Liver (tissue), 9 donors: Measurements from ENCODE around the gene UCKL1. TPM values are rescaled to one million over a fixed set of nuclear protein-coding genes. Genes with fewer than 3 reads are reported as not detected.

Experiments used
- DNase-seq: peaks from one replicate; pipeline ENCODE4 v3.0.0-alpha.2; 2017; ENCODE audit warnings: low spot score
- H3K27ac ChIP-seq, 2 donors: one replicate each; pipeline ENCODE4 v1.7.0; 2013; ENCODE audit warnings: inconsistent platforms in 2 of 2, low read length in 2 of 2, control low read depth in 1 of 2, low read depth in 1 of 2, mild to moderate bottlenecking in 1 of 2
- H3K27me3 ChIP-seq, 4 donors: one replicate each; pipeline versions ENCODE4 v1.6.1 to v1.7.0; 2013; ENCODE audit warnings: low read length in 3 of 4, inconsistent platforms in 1 of 4, mild to moderate bottlenecking in 1 of 4, moderate library complexity in 1 of 4; ENCODE audit not compliant: control insufficient read depth in 4 of 4, insufficient read depth in 4 of 4
- H3K36me3 ChIP-seq, 4 donors: one replicate each; pipeline versions ENCODE4 v1.6.1 to v1.7.0; 2013; ENCODE audit warnings: low read length in 3 of 4, mild to moderate bottlenecking in 3 of 4, low read depth in 1 of 4, moderate library complexity in 1 of 4; ENCODE audit not compliant: control insufficient read depth in 4 of 4, insufficient read depth in 3 of 4
- H3K4me1 ChIP-seq, 4 donors: one replicate each; pipeline versions ENCODE4 v1.6.1 to v1.7.0; 2013; ENCODE audit warnings: low read length in 3 of 4, mild to moderate bottlenecking in 3 of 4, moderate library complexity in 1 of 4; ENCODE audit not compliant: control insufficient read depth in 4 of 4, insufficient read depth in 4 of 4
- H3K4me3 ChIP-seq, 3 donors: one replicate each; pipeline versions ENCODE4 v1.6.1 to v1.7.0; 2013; ENCODE audit warnings: low read length in 3 of 3, control low read depth in 1 of 3, low read depth in 1 of 3, mild to moderate bottlenecking in 1 of 3
- H3K9ac ChIP-seq, 2 donors: one replicate each; pipeline ENCODE4 v1.7.0; 2013; ENCODE audit warnings: low read length in 2 of 2, mild to moderate bottlenecking in 2 of 2, moderate library complexity in 2 of 2, control low read depth in 1 of 2, low read depth in 1 of 2
- H3K9me3 ChIP-seq, 4 donors: one replicate each; pipeline versions ENCODE4 v1.6.1 to v1.7.0; 2013; ENCODE audit warnings: low read length in 3 of 4; ENCODE audit not compliant: control insufficient read depth in 4 of 4
- ATF3 ChIP-seq: IDR thresholded peaks from 2 replicates; pipeline ENCODE4 v1.6.1; 2016; ENCODE audit warnings: antibody characterized with exemption
- CTCF ChIP-seq: fragments of 150-350 bp; IDR thresholded peaks from 2 replicates; pipeline ENCODE4 v1.5.1; 2017; ENCODE audit warnings: improper control_type of control experiment, low read depth, low read length; ENCODE audit not compliant: missing input control
- FOXA1 ChIP-seq: IDR thresholded peaks from 2 replicates; pipeline ENCODE4 v1.6.1; 2016; ENCODE audit warnings: antibody characterized with exemption
- FOXA2 ChIP-seq: IDR thresholded peaks from 2 replicates; pipeline ENCODE4 v1.6.1; 2016; ENCODE audit warnings: antibody characterized with exemption
- GABPA ChIP-seq, 2 donors: IDR thresholded peaks in 1 of 2; conservative IDR thresholded peaks in 1 of 2; 2 replicates each; pipeline ENCODE4 v1.6.1; 2016; ENCODE audit warnings: antibody characterized with exemption in 2 of 2, mild to moderate bottlenecking in 1 of 2, moderate library complexity in 1 of 2
- HNF4G ChIP-seq: IDR thresholded peaks from 2 replicates; pipeline ENCODE4 v1.6.1; 2016; ENCODE audit warnings: antibody characterized with exemption
- NR2F2 ChIP-seq: IDR thresholded peaks from 2 replicates; pipeline ENCODE4 v1.6.1; 2016; ENCODE audit warnings: antibody characterized with exemption
- RAD21 ChIP-seq, 2 donors: IDR thresholded peaks; 2 replicates each; pipeline ENCODE4 v1.6.1; 2016; ENCODE audit warnings: antibody characterized with exemption in 2 of 2, mild to moderate bottlenecking in 2 of 2
- REST ChIP-seq: IDR thresholded peaks from 2 replicates; pipeline ENCODE4 v1.6.1; 2016; ENCODE audit warnings: antibody characterized with exemption, mild to moderate bottlenecking
- RXRA ChIP-seq, 2 donors: IDR thresholded peaks; 2 replicates each; pipeline ENCODE4 v1.6.1; 2017 to 2018; ENCODE audit warnings: antibody characterized with exemption in 2 of 2, mild to moderate bottlenecking in 1 of 2
- SP1 ChIP-seq: IDR thresholded peaks from 2 replicates; pipeline ENCODE4 v1.6.1; 2018; ENCODE audit warnings: antibody characterized with exemption, mild to moderate bottlenecking
- TAF1 ChIP-seq: conservative IDR thresholded peaks from 2 replicates; pipeline ENCODE4 v1.6.1; 2016; ENCODE audit warnings: antibody characterized with exemption, mild to moderate bottlenecking
- YY1 ChIP-seq: IDR thresholded peaks from 2 replicates; pipeline ENCODE4 v1.6.1; 2016; ENCODE audit warnings: antibody characterized with exemption, mild to moderate bottlenecking
- ZBTB33 ChIP-seq: IDR thresholded peaks from 2 replicates; pipeline ENCODE4 v1.6.1; 2016; ENCODE audit warnings: antibody characterized with exemption
- WGBS: extraction: QIAGEN DNeasy Blood & Tissue Kit; methylation state at CpG from one replicate; pipeline ENCODE4 v1.1.7; 2013; 5-methylcytosine and 5-hydroxymethylcytosine counted together
- polyA plus RNA-seq, 2 donors: library from polyadenylated mRNA; stranded (reverse) in 1 of 2; unstranded in 1 of 2; fragments of 200-250 nt in 1 of 2; fragments of >200 nt in 1 of 2; fragmentation: Nextera tagmentation in 1 of 2; extraction: Ambion mirVana in 1 of 2; gene quantifications; one replicate each; pipeline versions ENCODE4 v1.2.1 to v1.2.3, GENCODE V29; 2013 to 2015
- total RNA-seq, 2 donors: library from RNA; depleted of rRNA; stranded (reverse); fragments of >200 nt; gene quantifications; one replicate each; pipeline ENCODE4 v1.2.3, GENCODE V29; 2014
- donor health status: healthy.
- donor health status: healthy.
- donor health status: healthy.
- donor health status: healthy.
- donor health status: healthy.

The UCKL1 gene
- total and polyA plus RNA-seq, 4 donors, result 16.4 to 20.4 (median 18.3) TPM

- peaks cover 19 to 53% (median 24%) of the 10 kb centered on the region in 4 donors for H3K36me3 ChIP-seq
- H3K4me3 ChIP-seq, result no peak overlapping the region
- DNase-seq, result no peak
- no peak overlapping the region for H3K9ac ChIP-seq
- WGBS, result 91% methylated on average over 37 of the region's 37 CpGs
- H3K9me3 ChIP-seq, result no peaks in the 10 kb centered on the region
- no peaks in the 10 kb centered on the region for H3K4me1 ChIP-seq
- no peaks in the 10 kb centered on the region for H3K27me3 ChIP-seq
- no peak for TF ChIP-seq ATF3
- TF ChIP-seq FOXA1, result no peak
- TF ChIP-seq RAD21 (IDR thresholded peaks at IDR 0.05), result no peak
- TF ChIP-seq CTCF, result no peak
- TF ChIP-seq GABPA (IDR thresholded peaks at IDR 0.05 in 1 of 2, conservative IDR thresholded peaks at IDR 0.05 in 1 of 2), result no peak
- TF ChIP-seq YY1, result no peak
- no peak for TF ChIP-seq REST
- no peak for TF ChIP-seq NR2F2
- TF ChIP-seq FOXA2, result no peak
- TF ChIP-seq ZBTB33, result no peak
- no peak for TF ChIP-seq SP1
- no peak overlapping the region for H3K27ac ChIP-seq
Measured at GRCh38 chr20:63934271-63935068, 21.7 kb downstream of the UCKL1 start.

- H3K9me3 ChIP-seq, result no peaks in the 10 kb centered on the region
- H3K4me1 ChIP-seq, result no peaks in the 10 kb centered on the region
- no peak overlapping the region for H3K27ac ChIP-seq
- no peak overlapping the region for H3K9ac ChIP-seq
- 86% methylated on average over 5 of the region's 5 CpGs for WGBS
- H3K4me3 ChIP-seq, result no peak overlapping the region
- H3K27me3 ChIP-seq, result no peaks in the 10 kb centered on the region
- peaks cover 14 to 56% (median 29%) of the 10 kb centered on the region in 4 donors for H3K36me3 ChIP-seq
- TF ChIP-seq YY1, result no peak
- no peak for TF ChIP-seq RXRA (IDR thresholded peaks at IDR 0.05)
- TF ChIP-seq FOXA2, result no peak
- TF ChIP-seq SP1, result no peak
- TF ChIP-seq GABPA (IDR thresholded peaks at IDR 0.05 in 1 of 2, conservative IDR thresholded peaks at IDR 0.05 in 1 of 2), result no peak
- no peak for TF ChIP-seq FOXA1
- no peak for TF ChIP-seq ZBTB33
- no peak for TF ChIP-seq NR2F2
- no peak for TF ChIP-seq TAF1
- no peak for TF ChIP-seq RAD21 (IDR thresholded peaks at IDR 0.05)
- no peak for TF ChIP-seq HNF4G
- DNase-seq, result no peak
Measured at GRCh38 chr20:63933646-63934045, 22.6 kb downstream of the UCKL1 start.
